ENCODE data around the gene TMEM187.
A peak's percentile ranks its signal among the peaks of the same experiment; 100 is the strongest.

TMEM187 gene

DNA sequence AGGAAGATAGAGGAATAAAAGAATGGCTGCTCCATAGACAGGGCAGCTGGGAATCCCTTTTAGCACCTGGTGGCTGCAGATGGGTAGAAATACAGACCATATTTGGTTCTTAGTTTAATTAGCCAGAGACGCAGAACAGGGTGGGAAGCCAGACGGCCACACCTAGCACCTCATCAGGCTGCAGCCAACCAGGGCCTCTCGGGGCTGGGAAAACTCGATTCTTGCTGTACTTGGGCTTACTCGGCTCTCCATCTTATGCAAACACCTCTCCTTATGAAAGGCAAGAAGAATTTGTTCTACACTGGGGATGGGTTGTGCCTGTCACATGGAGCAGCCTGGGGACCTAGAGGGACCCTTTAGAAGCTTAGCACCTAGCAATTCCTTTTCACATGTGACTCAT is 27.5 kb downstream of the TMEM187 start:
- no peak for DNase-seq (ENCODE audit: low spot score)

DNA sequence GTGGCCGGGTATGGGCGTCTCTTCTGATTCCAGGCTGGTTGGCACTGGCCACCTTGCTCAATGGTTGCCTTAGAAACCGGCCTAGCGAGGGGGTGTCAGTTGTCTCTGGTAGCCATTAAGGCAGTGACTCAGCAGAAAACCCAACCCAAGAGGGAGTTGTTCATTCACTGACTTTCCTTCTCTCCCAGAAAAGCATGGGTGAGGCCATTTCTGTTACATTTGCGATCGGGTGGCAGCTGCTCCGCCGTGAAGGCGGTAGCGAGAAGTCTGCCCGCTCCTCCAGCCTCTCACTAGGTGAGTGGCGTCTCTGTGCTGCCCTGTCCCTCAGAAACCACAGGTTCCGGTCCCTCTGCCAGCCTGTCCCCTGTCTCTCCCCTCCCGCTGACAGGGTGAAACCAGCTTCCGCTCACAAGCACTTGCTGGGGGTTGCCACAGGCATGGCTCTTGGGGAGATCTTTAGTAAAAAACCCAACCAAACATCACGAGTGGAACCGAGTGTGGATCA is 29.7 kb downstream of the TMEM187 start:
- DNase-seq (ENCODE audit: low spot score): no peak

DNA sequence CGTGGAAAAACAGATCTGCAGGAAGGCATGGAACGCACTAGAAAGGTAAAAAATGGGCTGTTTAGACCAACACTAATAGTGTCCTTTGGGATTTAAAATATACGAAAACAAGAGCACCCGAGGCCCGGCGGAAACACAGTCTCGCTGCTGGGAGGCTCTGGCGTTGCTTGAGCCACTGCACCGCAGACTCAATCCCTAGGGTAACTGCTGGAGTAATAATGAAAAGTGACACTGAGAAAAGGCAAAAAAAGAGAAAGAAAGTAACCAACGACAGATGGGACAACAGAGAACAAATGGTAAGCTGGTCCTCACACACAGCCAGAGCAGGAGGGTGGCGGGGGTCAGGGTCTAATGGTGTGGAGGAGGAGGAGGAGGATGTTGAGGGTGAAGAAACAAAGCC is 31.8 kb downstream of the TMEM187 start:
- no peak for DNase-seq (ENCODE audit: low spot score)

DNA sequence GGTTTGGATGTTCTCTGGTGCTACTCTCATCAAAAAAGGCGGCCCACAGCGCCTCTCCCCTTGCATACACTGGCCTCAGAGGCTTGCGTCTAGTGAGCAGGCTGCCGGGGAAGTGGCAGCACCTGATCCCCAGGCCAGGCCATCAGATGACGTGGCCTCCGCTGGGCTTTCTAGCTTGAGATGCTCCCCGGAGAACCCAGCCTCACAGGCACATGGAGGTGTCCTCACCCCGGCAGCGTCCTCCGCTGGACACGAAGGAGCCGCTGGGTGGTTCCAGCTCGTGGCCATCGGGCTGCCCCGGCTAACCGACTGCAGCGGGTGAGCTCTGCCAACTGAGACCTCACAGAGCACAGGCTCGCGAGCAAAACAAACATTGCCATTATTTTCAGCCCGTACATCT is 34.4 kb downstream of the TMEM187 start:
- DNase-seq (ENCODE audit: low spot score): no peak

DNA sequence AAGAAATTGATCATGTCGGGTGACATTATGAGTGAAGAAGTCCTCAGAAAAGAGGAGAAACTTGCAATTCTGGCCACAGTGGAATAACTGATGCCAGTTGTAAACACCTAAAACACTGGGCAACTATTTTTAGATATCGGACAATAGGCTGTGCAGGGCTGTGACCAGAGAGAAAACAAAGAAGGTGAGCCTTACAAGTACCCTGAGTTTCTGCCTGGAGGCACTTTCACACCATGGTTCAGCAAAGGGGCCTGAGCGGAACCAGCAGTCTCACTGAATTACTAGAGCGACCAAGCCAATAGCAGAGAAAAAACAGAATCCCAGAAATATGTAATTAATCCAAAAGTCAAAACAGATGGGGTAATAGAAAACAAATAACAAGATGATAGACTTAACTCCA is 36.0 kb downstream of the TMEM187 start:
- no peak for DNase-seq (ENCODE audit: low spot score)

DNA sequence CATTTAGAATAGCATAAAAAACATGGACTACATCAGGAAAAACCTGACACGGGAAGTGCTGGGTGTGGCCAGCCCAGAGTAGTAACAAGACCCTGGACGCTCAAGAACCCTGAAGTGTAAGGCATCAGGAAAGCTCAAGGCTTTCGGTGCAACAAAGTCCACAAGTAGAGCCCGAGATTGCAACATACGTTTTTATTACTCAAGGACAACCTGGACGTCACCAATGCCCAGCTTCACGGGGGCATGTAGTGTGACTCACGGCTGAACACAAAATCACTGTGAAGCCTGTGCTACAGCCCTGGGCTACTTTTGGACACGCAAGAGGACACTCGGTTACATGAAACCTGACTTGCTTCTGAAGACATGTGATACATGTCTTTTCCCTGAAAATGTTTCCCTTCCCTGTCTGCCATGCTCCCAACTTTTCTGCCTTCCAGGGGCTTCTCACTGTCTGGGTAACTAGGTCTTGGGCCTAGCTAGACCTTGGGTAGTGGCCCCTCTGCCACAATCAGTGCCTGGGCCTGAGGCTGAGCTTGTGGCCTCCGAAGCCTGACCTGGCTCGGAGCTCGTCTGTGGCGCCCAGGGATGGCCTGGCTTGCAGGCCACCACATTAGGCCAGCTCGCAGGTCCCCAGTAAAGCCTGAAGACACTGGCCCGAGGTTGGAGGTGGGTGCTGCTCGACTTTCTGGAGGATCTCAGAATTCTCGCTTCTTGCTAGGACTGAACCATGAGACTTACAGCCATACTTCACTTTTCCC is 38.0 kb downstream of the TMEM187 start:
- DNase-seq (ENCODE audit: low spot score): no peak

DNA sequence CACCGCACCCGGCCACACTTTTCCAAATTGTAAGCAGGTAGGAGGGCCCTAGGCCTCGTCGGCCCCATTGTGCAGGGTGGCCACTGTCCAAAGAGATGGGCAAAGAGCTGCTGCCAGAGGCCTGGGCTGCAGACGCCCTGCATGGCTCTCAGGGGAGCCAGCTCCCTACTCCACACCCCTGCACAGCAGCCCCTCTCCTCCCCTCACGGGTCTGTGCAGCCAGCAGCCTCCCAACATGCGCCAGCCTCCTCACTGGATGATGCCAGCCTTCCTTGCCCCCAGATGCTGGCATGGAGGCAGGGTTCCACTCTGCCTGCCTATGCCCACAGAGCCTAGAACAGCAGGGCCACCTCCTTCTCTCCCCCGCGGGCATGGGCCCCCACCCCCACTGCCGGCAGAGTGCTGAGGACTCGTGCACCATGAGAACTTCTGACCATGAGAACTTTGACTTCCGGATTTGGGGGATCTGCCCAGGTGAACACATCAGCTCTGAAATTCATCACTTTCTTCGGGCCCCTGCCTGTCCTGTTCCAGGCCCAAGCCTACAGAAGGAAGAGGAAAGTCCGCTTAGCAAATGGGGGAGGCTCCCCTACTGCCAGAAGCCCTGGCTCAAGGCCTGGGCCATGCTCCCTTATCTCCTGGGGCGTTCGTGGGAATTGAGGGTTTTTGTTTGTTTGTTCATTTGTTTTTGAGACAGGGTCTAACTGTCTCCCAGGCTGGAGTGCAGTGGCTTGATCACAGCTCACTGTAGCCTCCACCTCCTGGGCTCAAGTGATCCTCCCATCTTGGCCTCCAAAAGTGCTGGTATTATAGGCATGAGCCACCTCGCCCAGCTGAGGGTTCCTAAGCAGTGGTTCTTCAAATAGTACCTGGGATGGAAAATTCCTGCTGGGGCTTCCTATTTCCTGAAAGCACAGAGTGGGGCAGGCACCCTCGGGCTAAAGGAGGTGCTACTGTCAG is 39.1 kb downstream of the TMEM187 start:
- no peak for DNase-seq (ENCODE audit: low spot score)

DNA sequence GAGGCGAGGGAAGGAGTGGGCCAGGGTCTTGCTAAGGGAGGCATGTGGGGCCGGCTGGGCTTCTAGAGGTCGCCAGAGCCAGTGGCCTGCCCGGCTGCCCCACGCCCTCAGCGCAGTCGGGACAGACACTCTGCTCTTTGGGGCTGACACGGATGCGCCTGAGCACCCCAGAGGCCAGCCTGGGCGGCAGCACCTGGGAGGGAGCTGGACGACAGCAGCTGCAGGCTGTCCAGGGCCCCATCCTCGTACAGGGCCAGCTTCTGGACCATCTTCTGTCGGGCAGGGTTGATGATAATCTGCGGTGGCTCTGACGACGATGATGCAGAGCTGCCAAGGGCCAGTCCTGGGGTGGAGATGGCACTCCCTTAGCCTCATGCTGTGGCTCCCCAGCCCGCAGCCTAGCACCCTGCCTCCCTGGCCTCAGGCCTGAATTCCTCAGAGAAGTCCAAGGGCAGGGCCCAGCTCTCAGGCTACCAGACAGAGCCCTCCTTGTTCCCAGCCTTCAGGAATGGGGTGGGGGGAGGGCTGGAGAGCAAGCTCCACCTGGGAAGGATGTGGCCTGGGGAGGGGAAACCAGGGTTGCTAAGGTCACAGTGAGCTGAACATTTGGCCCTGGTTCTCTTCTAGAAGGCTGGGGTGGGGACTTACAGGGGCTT is 39.9 kb downstream of the TMEM187 start:
- no peak for DNase-seq (ENCODE audit: low spot score)

DNA sequence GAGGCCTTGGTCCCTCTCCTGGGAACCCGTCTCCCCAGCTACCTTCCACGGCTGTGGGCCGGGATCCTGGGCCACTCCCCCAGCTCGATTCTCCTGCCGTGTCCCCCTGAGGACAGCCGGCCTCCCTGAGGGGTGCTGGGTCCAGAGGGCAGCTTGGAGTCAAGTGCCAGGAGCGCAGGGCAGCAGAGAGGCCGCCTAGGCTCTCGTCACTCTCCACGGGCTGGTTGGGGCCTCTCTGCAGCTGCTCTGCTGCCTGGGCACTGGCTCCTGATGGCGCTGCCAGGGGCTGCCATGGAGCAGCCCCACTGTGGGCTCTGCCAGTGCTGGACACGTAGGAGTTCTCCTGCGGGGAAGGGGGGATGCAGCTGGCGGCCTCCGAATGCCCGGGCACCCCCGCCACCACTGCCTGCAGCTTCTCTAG is 40.5 kb downstream of the TMEM187 start:
- no peak for DNase-seq (ENCODE audit: low spot score)

DNA sequence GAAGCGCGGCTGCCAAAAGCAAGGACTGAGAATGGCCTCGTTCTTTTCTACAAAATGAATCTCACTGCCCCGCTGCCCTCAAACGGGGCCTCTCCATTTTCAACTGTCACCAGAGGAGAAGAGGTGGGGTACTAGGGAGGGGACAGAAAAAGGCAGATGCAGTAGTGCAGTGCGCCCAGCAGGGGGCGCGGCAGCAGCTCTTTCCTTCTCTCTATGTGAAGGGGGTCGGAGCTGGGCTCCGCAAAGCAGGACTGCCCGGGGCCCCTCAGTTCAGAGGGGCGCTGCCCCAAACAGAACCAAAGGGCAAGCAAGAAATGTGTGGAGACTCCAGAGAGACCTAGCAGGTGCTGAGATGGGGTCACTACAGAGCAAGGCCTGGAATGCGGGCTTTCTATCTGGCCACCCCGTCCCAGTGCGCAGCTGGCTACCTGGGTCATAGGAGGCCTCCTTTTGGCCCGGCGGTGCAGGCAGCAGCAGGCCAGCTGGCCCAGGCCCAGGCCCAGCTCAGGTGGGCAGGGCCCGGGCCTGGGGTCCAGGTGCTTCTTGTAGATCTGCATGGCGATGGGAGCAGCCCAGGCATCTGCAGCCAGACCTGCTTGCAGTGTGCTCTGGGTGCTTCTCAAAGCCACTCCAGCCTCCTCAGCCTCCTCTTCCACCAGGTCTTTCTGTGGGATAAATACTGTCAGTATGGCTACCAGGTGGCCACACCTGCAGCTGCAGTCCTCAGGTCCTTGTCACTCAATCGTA is 41.2 kb downstream of the TMEM187 start:
- DNase-seq (ENCODE audit: low spot score): peak; percentile 61

DNA sequence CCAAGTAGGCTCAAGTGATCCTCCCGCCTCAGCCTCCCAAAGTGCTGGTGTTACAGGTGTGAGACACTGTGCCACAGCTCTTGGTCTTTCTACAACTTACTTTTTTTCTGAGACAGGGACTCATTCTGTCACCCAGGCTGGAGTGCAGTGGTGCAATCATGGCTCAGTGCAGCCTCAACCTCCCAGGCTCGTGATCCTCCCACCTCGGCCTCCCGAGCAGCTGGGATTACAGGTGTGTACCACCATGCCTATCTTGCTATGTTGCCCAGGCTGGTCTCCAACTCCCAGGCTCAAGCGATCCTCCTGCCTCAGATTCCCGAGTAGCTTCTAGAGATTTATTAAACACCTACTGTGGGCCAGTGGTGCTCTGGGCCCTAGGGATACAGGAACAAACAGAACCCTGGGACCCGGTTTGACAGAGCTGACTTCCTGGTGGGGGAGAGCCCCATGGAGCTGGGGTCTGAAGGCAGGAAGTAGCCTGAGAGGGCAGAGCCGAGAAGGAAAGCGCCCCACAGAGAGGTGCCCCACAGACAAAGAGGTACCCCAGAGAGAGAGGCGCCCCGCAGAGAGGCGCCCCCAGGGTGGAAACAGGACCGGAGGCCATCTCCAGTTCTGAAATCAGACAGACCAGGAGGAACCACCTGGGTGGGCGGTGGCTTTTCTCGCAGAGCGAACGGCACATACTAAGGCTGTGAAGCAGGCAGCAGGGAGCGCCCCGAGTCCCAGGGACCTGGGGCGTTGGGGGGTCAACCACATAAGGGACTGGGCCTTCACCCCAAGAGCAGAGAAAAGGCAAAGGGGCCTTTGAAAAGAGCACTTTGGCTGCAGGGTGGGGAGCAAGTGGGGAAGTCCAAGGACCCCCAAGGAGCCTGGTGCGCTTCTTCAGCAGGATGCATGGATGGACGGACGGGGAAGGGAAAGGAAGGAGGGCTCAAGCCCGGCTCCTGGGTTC is 42.2 kb downstream of the TMEM187 start:
- no peak for DNase-seq (ENCODE audit: low spot score)

DNA sequence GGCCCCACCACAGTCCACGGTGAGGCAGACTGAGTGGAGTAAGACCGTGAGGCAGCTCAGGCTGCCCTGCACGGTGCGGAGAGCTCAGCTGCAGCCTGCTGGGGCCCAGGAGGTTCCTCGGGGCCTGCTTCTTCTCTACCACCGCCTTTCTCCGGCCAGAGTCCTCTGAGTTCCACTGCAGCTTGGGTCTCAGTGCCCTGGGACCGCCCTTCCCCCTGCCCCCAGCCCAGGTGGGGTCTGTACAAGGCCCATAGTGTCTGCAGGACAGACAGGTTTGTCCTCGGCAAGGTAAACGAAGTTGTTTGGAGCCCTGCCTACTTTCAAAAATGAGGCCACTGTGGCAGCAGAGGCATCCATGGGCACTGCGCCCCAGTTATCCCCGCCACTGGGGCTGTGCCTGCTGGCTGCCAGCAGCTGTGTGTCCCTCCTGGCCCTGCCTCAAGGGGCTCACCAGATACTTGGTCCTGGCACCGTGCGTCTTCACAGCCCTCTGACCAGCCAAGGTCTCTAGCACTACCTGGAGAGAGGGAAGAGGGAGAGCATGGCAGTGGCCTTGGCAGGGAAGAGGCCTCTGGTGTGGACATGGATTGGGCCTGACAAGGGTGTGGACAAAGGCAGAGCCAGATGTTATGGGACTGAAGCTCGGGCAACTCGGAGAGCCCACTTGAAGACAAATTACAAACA is 43.2 kb downstream of the TMEM187 start:
- DNase-seq (ENCODE audit: low spot score): no peak

DNA sequence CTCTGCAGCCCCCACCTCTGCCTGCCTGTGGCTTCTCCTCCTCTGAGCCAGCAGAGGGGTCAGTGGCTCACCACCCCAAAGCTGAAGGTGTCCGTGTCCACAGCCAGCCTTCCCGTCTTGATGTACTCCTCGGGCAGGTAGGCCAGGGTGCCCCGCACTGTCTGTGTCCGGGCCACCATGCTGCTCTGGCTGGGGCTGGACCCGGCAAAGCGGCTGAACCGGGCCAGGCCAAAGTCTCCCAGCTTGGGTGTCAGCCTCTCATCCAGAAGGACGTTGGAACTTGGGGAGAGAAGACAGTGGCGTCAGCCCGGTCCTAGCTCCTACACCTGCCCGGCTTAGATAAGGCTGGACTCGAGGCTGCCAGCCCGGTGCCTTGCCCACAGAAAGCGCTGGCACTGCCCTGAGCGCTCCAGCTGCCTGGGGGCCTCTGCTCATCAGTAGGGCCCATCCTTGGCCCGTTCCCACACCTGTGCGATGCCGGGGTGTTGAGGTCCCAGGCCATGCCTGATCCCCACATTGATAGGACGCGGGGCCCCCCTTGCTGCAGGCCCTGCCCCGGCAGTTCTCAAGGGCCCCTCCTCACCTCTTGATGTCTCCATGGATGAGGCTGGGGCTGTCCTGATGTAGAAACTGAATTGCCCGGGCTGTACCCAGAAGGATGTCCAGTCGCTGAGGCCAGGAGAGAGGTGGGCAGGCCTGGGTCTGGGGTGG is 44.0 kb downstream of the TMEM187 start:
- no peak for DNase-seq (ENCODE audit: low spot score)

DNA sequence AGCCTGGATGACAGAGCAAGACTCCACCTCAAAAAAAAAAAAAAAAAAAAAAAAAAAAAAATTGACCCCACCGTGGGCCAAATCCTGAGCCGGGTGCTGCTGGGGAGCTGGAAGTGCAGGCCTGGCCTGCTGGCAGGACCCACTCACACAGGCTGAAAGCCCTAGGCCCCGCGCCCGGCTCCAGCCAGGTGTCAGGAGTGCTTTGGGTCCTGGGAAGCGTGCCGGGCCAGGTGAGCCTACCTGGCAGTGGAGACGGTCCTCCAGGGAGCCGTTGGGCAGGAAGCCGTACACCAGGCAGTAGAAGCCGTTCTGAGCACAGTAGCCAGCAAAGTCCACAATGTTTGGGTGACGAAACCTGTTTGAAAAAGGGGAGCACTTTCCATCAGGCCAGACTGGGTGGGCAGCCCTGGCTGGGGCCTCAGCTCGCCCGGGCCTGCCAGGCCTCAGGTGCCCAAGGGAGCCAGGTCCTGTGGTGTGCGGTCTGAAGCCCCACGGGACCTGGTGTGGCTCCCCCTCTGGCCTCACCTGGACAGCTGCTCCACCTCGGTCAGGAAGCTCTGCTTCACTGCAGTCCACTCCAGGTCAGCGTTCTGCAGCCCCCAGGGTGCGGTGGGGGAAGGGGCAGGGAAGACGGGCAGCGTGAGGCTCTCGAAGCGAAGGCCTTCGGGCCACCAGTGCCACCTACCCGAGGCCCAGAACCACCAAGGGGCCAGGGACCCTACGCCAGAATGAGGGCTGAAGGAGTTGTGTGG is 45.4 kb downstream of the TMEM187 start:
- no peak for DNase-seq (ENCODE audit: low spot score)

DNA sequence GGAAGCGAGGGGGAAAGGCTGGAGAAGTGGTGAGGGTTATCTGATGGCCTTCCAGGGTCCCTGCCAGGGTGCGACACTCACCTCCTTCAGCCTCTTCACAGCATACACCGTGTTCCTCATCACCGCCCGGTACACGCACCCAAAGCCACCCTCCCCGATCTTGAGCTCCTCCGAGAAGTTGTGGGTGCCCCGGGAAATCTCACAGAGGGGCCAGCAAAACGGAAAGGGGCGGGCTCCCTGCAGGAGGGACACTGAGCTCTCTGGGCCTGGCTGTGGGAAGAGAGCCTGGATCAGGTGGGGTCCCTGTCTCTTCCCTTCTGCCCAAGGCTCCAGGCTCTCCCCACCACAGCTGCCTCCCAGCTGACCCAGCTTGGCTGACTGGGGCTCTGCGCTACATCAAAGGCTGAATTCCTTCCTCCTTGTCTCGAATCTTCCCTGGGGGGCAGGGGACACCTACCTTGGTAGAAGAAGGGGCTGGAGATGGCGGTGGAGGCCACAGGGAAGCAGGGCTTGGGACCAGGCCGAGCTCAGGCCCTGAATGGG is 46.0 kb downstream of the TMEM187 start:
- DNase-seq (ENCODE audit: low spot score): no peak

DNA sequence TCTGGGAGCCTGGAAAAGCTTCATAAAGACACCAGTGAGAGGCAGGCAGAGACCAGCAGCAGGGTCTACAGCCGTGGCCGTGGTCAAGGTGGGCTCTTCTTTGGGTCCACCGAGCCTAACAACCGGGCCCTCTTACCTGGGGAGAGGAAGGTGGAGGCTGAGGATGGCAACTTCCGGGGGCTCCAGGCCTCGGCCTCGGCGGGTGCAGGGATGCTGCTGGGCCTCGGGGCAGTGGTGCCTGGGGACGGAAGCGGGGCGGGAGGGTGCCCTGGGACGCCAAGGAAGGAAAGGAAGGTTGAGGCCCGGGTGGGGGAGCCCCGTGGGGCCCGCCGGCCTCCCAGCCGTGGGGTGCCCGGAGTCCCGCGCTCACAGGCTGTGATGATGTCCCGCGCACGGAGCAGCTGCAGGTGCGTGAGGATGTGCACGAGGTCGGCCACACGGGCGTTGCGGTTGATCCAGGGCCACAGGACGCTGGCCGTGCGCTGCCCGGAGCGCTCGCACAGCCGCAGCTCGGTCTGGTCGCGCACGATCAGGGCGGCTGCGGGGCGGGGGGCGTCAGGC is 46.6 kb downstream of the TMEM187 start:
- no peak for DNase-seq (ENCODE audit: low spot score)

DNA sequence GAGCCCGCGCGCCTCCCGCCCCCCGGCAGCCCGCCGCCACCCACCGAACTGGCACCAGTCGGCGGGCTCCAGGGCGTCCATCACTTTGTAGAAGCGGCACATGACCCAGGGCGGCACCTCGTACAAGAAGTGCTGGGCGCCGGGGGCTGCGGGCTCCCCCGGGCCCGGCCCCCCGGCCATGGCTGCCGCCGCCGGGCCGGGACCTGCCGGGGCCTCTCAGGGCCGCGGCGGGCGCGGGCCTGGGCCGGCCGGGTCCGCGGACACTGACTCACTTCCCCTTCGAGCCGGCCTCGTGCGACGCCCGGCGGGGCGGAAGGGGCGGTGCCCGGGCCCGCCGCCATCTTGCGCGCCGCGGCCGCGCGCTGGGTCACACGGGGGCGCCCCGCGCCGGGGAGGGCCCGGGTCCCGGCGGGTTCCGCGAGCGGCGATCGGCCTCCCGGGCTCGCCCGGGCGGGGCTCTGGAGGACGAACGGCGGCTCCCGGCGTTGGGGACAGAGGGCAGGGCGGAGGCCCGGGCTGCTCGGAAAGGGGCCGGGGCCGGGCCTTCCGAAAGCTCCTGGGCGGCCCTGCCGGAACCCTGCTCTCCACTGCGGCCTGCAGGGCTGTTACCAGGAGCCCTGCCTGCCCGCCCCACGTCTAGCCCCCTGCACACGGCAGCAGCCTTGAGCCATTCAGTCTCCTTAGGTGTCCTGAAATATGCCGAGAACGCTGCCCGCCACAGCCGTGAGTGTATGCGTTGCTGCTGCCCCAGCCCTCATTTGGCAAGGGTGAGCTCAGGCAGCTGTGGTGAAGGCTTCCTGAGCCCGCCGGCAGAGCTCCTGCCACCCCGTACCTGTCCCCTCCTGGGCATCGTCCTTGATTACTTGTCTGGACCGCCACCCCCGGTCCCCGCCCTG is 47.3 kb downstream of the TMEM187 start, which contains the start of gene IRAK1:
TSS of gene IRAK1 (minus strand) at position 270 of the 896 bp plus-strand sequence. CDS start at position 180, 90 bp downstream.
- DNase-seq (ENCODE audit: low spot score): peak; percentile 60
